ENCODE data around the gene ITGB3.
"Not testable (repeated sequence)": the region's sequence is repeated elsewhere in the genome, so short reads cannot be mapped to it uniquely, and the experiment has no call there.

Gene ITGB3

GRCh38 chr17:47250855-47251254 is 2.8 kb upstream of the ITGB3 start:
- DNase-seq = no peak

GRCh38 chr17:47251421-47251940 is 2.1 kb upstream of the ITGB3 start:
- no peak for DNase-seq

- DNase-seq = no peak
These were observed 1.4 kb upstream of the ITGB3 start for GRCh38 chr17:47252209-47252608.

- no peak for DNase-seq
These were observed 688 bp upstream of the ITGB3 start for GRCh38 chr17:47252766-47253512.

- DNase-seq = no peak
These were observed 846 bp downstream of the ITGB3 start for GRCh38 chr17:47254403-47254943.

GRCh38 chr17:47257651-47258339 is 4.2 kb downstream of the ITGB3 start:
- DNase-seq = no peak

- no peak for DNase-seq
These were observed 9.0 kb downstream of the ITGB3 start for GRCh38 chr17:47262586-47262985.

- DNase-seq = no peak
These were observed 10.5 kb downstream of the ITGB3 start for GRCh38 chr17:47264166-47264565.

GRCh38 chr17:47265983-47266541 is 12.4 kb downstream of the ITGB3 start:
- DNase-seq = no peak

- no peak for DNase-seq
These were observed 13.2 kb downstream of the ITGB3 start for GRCh38 chr17:47266782-47267181.

GRCh38 chr17:47267354-47267828 is 13.8 kb downstream of the ITGB3 start:
- no peak for DNase-seq

GRCh38 chr17:47268964-47269363 is 15.3 kb downstream of the ITGB3 start:
- DNase-seq = not testable (repeated sequence)

GRCh38 chr17:47269561-47270280 is 16.1 kb downstream of the ITGB3 start:
- DNase-seq = not testable (repeated sequence)

- DNase-seq = no peak
These were observed 17.5 kb downstream of the ITGB3 start for GRCh38 chr17:47270946-47271705.

- DNase-seq = no peak
These were observed 18.9 kb downstream of the ITGB3 start for GRCh38 chr17:47272491-47272890.

- no peak for DNase-seq
These were observed 19.6 kb downstream of the ITGB3 start for GRCh38 chr17:47273245-47273644.

- DNase-seq = no peak
These were observed 20.9 kb downstream of the ITGB3 start for GRCh38 chr17:47274319-47275069.

- DNase-seq = no peak
These were observed 21.8 kb downstream of the ITGB3 start for GRCh38 chr17:47275245-47275984.

- no peak for DNase-seq
These were observed 22.8 kb downstream of the ITGB3 start for GRCh38 chr17:47276444-47276843.

GRCh38 chr17:47276868-47277267 is 23.2 kb downstream of the ITGB3 start:
- DNase-seq = no peak
